ENCODE data around the gene NOVA2.

NOVA2 gene

GRCh38 chr19:45999653-46000121, 26.0 kb upstream of the NOVA2 start:
- peak; percentile 69 for DNase-seq

GRCh38 chr19:45998834-45999233, 25.2 kb upstream of the NOVA2 start:
- no peak for DNase-seq

- DNase-seq, result no peak
Measured at GRCh38 chr19:45996933-45997332, 23.3 kb upstream of the NOVA2 start.

- DNase-seq, result no peak
Measured at GRCh38 chr19:45995715-45996385, 22.2 kb upstream of the NOVA2 start.

- peak; percentile 99 for DNase-seq
Measured at GRCh38 chr19:45994998-45995714, 21.5 kb upstream of the NOVA2 start, which contains the start of gene CCDC61. TSS of gene CCDC61 (plus strand) at chr19:45995467. CDS start at chr19:46003019, 7,552 bp downstream.

GRCh38 chr19:45994456-45994997, 20.9 kb upstream of the NOVA2 start:
- no peak for DNase-seq

DNA sequence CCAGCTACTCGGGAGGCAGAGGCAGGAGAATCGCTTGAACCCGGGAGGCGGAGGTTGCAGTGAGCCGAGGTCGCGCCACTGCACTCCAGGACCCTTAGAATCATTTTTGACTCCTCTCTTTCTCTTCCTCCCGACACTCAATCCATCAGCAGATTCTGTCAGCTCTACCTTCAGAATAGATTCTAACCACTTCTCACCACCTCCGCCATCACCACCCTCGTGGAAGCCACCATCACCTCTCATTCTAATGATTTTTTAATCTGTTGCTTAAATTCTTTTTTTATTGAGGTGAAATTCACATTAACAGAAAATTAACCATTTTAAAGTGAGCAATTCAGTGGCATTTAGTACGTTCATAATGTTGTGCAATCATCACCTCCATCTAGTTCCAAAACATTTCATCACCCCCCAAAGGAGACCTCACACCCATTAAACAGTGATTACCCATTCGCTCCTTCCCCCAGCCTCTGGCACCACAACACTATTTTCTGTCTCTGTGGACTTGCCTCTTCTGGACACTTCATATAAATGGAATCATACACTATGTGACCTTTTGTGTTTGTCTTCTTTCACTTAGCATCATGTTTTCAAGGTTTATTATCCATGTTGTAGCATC, 16.6 kb upstream of the NOVA2 start:
- no peak for DNase-seq

DNA sequence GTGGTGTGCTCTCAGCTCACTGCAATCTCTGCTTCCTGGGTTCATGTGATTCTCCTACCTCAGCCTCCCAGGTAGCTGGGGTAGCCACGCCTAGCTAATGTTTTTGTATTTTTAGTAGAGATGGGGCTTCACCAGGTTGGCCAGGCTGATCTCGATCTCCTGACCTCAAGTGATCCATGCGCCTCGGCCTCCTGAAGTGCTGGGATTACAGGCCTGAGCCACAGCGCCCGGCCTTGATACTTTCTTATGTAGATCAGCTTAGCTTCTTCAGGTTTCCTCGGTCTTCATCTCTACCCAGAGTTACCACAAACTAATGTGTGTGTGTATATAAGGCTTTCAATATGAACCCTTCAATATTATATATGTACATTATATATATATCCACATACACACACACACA, 11.7 kb upstream of the NOVA2 start:
- DNase-seq, result no peak

GRCh38 chr19:45981350-45981749, 7.7 kb upstream of the NOVA2 start:
- DNase-seq, result no peak

- no peak for DNase-seq
Measured at GRCh38 chr19:45978156-45978555, 4.5 kb upstream of the NOVA2 start.

DNA sequence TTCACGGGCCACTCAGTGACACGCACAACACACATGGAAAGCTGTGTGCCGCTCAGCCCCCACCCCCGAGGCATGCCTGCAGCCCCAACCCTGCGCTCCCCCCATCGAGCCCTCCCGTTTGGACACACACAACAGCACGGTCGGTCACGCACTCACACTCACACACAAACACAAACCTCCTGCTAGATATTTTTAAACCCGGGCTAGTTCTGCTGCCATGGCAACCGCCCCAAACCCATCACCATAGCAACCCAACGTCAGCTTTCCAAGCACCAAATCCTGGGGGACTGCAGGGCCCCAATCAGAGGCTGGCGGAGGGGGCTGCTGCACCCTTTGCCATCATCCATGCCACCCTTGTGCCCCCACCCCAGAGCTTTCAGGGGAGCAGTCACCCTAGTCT, 2.5 kb upstream of the NOVA2 start:
- DNase-seq, result no peak

GRCh38 chr19:45975306-45976070, 1.8 kb upstream of the NOVA2 start:
- DNase-seq, result no peak

DNA sequence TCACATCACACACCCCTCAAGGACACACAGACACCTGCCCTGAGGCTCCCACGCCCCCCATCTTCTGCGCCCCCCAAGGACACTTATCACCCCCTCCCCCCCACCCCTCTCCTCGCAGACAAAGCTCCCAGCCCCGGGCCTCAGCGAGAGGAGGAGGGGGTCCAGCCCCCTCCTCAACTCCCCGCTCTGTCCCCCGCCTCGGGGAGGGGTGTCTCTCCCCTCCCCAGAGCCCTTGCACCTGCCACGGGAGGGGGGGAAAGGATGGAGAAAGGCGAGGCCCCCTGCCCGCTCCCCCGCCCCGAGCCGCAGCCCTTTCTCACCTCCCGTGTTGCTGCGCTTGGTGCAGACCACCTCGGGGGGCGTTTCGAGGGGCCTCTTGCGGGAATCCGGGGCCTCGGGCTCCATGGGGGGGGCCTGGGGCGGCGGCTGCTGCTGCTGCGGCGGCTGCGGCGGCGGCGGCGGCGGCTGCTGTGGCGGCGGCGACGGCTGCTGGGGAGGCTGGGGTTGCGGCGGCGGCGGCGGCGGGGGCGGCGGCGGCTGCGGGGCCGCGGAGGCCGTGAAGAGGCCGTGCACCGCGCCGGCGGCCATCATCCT, 621 bp downstream of the NOVA2 start:
- DNase-seq, result no peak

DNA sequence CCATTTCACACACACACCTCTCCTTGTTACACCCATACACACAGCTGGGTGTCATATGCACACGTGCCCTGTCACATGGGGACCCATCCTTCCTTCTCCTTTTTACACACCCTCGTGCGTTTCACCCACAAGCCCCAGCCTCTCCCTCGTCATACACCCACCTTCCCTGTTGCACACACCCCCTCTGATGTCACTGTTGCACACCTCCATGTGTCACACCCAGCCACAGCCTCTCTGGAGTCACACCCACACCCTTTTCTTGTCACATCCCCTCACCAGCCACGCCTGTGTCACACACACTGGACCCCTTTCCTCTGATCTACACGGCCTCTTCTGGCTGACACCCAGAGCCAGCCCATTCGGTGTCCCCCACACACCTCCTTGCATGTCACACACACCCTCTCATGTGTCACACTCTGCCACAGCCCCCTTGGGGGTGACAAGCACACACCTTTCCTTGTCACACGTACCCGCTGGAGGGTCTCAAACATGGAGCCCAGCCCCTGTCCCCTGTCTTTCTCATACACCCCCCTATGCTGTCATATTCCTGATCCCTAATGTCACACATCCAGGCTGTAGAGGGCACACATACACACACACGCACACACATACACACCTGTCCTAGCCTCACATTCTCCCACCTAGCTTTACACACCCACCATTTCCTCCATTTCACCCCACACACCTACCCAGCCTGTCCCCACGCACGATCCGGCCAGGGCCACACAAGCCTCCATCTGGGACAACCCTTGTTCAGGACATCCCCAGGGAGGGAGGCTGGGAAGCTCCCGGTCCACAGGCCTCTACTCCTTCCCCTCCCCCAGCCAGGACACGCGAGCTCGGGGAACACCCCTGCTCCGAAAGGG, 1.4 kb downstream of the NOVA2 start:
- no peak for DNase-seq

- DNase-seq, result no peak
Measured at GRCh38 chr19:45971260-45971902, 2.3 kb downstream of the NOVA2 start.

DNA sequence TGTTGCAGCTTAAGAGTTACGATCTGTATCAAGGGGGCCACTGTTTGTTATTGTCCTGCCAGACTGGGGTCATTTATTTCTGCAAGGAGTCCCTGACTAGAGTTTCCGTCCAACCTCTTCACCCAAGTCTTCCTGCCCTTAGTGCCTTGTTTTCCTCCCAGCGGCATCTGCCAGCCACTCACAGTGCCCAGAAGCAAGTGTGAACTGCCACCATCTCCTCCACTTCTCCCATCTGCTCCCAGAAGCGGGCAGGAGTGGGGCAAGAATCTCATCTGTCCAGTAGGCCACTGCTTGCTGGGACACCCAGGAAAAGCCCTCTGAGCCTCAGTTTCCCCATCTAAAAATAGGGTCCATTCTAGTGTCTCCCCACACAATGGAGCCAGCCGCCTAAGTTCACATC, 4.0 kb downstream of the NOVA2 start:
- DNase-seq, result no peak

DNA sequence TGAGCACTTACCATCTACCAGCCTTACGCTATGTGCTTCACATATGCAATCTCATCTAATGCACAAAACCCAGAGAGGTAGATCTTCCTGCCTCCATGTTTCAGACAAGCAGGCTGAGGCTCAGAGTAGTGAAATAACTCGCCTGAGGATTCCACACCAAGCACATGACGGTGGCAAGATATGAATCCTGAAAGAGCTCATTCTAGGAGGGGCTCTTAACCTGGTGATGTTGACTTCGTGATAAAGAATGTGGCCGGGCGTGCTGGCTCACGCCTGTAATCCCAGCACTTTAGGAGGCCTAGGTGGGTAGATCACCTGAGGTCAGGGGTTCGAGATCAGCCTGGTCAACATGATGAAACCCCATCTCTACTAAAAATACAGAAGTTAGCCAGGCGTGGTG, 5.0 kb downstream of the NOVA2 start:
- DNase-seq, result no peak

DNA sequence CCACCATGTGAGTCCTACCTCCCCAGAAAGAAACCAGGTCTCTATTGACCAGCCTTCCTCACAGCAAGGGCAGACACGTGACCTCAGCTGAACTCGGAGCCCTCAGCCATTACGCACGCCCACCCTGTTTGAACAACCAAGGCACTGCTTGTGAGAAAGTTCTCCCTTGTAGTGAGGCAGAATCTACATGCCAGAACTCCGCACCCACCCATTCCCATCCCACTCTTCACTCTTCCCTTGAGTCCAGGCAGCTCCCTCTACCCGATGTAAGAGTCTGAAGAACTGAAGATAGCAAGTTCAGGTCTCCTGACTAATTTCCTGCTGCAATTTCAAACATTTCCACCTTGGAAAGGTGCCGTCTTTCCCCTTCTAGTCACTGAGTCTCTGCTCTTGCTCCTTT, 6.4 kb downstream of the NOVA2 start:
- DNase-seq, result no peak

DNA sequence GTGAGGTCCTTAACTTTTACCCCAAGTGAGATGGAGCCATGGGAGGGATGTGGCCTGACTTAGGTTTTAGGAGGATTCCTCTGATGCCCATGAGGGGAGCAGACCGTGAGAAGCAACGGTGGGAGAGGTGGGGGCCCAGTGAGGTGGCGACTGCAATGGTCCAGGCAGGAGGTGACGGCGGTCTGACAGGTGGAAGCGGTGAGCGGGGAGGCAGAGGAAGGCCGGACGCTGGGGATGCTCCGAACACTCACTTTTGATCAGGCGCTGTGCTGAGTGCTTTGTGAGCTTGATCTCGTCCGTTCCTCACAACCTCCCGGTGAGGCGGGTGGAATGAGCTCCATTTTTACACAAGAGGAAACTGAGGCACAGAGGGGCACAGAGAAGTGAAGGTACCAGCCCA, 11.6 kb downstream of the NOVA2 start:
- DNase-seq, result no peak

DNA sequence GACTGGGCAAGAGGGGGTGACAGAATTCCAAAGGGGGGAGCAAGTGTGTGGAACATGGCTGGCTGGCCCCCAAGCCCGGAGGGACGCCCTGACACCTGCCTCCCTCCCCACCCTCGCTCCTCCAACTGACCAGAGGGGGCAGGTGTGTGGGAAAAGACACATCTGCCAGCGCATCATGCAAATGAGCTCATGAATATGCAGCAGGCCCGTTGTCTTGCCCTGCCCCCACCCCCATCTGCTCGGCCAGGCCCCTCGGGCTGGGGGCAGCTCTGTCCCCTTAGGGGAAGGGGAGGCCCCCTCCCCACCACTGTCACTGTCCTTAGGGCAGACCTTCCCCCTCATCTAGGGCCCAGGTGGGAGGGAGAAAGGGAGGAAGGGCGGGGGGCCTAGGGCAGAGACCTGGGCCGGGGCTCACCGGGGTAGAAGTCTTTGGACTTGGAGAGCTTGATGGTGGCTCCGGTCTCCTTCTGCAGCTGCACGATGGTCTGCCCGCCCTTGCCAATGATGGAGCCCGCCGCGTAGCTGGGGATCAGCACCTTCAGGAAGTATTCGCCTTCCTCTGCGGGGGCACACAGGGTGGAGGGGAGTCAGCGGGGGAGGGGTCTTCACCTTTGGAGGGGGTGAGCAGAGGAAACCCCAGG, 12.9 kb downstream of the NOVA2 start:
- DNase-seq, result no peak

Data from NCI-H510A (cell line).